Erythroblast (primary cell): ENCODE measurements around the gene PLEKHG3.

Source experiments
- GATA1 ChIP-seq: IDR thresholded peaks from 2 replicates; pipeline ENCODE4 v1.6.1; 2011; ENCODE audit warnings: low read depth, mild to moderate bottlenecking, control low read depth, low read length, moderate library complexity
- POLR2A ChIP-seq: IDR thresholded peaks from 2 replicates; pipeline ENCODE4 v1.6.1; 2011; ENCODE audit warnings: mild to moderate bottlenecking, low read length

- TF ChIP-seq POLR2A (no peak), GATA1 (no peak)
Observed at GRCh38 chr14:64763801-64764621, 59.8 kb downstream of the PLEKHG3 start.
